Measurements from ENCODE around the gene PPP1R3A.

GRCh38 chr7:113891828-113892227 is 27.0 kb downstream of the PPP1R3A start:
- TF ChIP-seq CTCF (IDR thresholded peaks at IDR 0.05; ENCODE audit: low read length) (no peak), EZH2 (IDR thresholded peaks at IDR 0.05; ENCODE audit: borderline replicate concordance, low read length) (no peak)

Data from OCI-LY1 (cell line).